ENCODE data around the gene SDK1.

DNA sequence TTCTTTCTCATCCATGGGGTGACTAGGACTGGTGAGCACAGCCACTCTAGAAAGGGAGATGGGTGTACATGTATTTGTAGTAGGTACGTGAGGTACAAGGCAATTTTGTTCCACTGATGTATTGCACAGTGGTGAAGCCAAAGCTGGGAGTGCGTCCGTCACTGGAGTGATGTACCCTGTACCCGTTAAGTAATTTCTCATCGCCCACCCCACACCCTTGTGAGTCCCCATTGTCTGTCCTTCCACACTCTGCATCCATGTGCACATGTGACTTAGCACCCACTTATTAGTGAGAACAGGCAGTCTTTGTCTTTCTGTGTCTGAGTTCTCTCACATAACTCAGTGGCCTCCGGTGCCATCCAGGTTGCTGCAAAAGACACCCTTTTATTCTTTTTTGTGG is 658.3 kb downstream of the SDK1 start:
- TF ChIP-seq, protein P1, sequence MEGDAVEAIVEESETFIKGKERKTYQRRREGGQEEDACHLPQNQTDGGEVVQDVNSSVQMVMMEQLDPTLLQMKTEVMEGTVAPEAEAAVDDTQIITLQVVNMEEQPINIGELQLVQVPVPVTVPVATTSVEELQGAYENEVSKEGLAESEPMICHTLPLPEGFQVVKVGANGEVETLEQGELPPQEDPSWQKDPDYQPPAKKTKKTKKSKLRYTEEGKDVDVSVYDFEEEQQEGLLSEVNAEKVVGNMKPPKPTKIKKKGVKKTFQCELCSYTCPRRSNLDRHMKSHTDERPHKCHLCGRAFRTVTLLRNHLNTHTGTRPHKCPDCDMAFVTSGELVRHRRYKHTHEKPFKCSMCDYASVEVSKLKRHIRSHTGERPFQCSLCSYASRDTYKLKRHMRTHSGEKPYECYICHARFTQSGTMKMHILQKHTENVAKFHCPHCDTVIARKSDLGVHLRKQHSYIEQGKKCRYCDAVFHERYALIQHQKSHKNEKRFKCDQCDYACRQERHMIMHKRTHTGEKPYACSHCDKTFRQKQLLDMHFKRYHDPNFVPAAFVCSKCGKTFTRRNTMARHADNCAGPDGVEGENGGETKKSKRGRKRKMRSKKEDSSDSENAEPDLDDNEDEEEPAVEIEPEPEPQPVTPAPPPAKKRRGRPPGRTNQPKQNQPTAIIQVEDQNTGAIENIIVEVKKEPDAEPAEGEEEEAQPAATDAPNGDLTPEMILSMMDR (IDR thresholded peaks at IDR 0.05; ENCODE audit: borderline replicate concordance, extremely low read depth, low read length, poor library complexity, severe bottlenecking) = no peak
- TF ChIP-seq EZH2 (IDR thresholded peaks at IDR 0.05; ENCODE audit: borderline replicate concordance, low read depth, low read length, severe bottlenecking) = no peak
